GM18520 (cell line): ENCODE results near the gene IQSEC1.

ENCODE experiments used
- ATAC-seq: cut with Tn5 transposase; IDR thresholded peaks from one replicate; pipeline ENCODE4 v1.9.1; 2021; ENCODE audit not compliant: unreplicated experiment

Gene IQSEC1

DNA sequence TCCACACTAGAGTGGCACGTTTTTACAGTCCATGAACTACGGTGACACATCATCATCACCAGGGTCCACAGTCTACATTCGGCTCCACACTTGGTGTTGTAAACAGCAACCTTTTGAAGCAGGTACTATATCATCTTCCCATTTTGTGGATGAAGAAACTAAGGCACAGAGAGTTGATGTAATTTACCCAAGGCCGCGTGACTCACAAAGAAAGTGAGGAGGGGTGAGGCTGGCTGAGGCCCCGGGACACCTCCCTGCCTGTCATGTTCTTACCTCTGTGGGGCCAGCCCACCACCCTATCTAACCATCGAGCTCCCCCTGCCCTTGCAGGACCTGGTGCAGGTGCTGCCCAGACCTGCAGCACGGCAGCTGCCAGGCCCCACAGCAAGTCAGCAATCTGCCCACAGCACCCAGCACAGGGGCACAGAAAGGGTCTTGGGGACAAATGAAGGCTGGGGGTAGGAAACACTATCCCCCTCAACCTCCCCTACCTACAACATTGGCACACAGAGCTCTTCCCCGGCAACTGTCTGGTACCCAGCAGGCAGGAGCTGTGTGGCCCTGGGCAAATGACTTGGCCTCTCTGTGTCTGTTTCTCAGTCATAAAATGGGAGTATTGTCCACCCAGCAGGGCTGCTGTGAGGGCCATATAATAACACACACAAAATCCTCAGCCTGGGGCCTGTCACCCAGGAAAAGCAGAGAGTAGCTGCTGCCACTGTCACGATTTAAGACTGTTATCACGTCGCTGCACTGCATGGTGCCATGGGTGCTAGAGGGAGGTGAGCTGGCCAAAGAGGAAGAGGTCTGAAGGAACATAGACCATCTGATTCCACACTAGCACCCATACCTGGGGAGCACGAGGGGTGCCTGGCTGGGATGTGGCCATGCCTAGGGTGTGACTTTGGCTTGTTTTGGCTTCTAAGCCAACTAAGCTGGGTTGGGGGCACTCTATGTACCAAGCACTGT, 115.1 kb downstream of the IQSEC1 start:
- ATAC-seq = no peak

DNA sequence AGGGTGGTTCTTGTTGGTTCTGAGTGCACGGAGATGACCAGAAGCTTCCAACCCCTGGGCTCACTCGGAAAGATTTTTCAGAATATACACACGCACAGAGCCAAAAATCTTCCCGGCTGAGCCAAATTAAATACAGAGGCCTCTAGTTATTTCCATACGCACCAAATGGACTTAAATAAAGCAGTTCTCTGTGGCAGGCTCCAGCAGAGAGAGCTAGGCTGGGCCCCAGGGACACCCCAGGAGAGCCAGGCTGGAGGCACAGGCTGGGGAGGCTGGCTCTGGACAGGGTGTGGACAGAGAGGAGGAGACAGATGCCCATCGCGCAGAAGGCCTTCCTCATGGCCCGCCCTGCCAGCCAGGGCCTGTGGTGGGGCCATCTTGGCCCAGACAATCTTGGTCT, 115.9 kb downstream of the IQSEC1 start:
- no peak for ATAC-seq

DNA sequence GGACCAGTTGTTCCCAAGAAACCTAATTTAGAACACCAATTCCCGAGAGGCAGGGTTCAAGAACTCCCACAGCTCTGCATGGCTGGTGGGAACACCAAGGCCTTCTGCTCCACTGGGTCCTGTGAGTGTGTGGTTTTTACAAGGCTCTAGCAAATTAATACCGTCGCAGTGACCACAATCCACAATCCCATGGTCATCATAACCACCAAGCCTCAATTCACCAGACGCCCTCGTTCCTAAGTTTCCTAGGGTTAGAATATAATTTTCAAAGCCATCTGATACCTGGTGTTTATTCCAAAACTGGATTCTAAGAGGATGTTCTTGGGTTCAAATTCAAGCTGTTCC, 116.9 kb downstream of the IQSEC1 start:
- ATAC-seq = no peak

DNA sequence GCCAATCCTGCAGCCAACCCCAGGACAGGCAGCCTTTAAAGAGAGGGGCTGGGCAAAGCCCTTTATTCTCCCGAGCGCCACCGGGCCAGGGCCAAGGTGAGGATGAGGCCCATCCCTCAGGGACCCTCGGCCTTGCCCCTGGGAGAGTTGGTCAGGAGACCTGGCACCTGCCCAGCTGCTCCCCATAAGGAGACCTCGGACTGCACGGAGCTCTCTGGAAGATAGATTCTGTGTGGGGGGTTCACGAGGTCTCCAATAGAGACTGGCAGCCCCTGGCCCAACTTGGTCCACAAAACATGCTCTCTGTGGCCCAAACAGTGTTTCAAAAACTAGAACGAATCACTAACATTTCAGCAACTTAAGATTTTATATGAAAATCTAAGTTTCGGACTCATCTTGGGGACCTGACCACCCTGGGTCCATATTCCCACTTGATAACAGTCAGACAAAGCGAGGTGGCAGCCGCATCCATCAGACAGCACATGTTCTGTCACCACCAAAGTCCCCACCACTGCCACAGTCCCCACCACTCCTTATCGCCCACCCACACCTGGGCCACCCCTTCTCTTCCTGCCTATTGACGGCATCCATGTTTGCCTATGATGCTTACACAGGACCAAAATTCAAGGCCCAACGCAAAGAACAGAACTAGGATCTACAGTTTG, 117.4 kb downstream of the IQSEC1 start:
- ATAC-seq = no peak

DNA sequence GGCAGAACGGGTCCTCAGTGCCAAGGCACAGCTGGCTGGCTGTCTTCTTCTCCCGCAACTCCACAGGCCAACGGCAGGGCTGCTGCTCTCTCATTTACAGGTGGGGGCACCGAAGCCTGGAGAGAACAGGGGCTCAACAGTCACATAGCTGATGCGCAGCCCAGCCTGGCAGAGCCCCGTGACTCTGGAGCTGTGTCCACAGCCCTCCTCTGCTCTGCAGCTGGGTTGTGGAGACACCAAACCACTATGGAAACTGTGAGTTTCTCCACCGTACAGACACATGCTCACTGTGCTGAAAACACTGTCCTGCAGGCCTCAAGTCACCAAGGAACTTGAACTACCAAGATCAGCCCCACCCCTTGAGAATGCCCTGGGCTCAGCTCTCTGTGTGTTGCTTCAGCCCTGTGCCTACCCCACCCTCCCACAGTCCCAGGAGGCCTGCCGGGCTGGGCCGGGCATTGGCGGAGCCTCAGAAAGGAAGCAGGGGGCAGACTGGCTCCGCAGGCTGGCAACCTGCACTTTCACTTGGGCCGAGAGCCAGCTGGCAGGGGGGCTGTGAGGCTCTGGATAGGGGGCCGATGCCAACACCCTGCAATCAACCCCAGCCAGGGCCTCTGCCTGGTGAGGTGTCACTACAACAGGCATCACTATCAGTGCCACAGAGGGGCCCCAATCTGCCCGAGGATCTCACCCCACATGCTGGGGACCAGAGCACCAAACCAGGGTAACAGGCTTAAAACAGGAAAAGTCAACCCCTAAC, 118.2 kb downstream of the IQSEC1 start:
- ATAC-seq = no peak

DNA sequence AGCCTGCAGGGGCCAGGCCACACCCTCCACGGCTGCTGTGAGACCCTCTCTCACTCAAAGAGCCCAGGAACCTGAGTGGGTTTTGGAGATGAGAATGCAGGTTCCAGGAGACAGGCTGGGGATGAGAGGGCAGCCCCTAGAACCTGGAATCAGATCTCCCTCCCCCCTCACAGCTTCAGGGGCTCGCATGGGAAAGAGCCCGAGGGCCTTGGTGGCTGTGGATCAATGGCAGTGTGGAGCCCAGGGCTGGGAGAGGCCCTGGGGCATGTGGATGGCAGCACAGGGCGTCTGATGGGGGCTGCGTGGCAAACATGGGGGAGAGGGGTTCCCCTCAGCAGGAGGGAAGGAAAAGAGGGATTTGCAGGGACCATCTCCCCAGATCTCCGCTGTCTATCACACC, 119.0 kb downstream of the IQSEC1 start:
- no peak for ATAC-seq

DNA sequence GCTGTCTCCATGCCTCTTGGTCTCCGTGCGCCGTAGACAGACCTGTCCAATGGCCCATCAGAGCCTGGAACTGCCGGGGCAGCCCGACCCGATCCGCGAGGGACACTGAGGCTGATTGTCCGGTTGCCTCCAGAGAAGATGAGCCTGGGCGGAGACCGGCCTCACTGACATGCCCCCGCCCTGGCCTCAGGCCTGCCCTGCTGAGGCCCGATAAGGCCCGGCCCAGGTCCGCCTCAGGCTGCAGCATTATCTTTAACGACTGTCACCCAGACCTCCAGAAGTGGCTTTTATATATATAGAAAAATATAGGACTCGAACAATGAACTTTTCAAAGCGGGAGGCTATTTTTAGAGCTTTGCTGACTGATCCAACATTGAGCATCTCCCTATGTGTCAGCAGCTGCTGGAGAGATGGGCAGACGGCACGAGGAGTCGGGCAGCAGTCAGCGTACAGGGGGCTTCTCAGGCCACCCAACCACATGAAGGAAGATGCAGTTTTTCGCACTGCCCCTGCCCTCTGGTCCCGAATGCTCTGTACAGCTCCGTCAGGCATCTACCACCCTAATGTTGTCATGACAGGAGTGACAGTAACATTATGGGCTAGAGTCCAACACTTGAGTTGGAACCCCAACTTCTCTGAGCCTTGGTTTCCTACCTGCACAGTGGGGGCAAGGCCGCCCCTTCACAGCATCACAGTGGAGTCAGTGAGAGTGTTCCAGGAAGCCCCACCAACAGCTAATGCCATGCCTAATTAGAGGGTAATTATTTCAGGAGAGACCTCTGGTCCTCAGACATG, 119.8 kb downstream of the IQSEC1 start:
- no peak for ATAC-seq

DNA sequence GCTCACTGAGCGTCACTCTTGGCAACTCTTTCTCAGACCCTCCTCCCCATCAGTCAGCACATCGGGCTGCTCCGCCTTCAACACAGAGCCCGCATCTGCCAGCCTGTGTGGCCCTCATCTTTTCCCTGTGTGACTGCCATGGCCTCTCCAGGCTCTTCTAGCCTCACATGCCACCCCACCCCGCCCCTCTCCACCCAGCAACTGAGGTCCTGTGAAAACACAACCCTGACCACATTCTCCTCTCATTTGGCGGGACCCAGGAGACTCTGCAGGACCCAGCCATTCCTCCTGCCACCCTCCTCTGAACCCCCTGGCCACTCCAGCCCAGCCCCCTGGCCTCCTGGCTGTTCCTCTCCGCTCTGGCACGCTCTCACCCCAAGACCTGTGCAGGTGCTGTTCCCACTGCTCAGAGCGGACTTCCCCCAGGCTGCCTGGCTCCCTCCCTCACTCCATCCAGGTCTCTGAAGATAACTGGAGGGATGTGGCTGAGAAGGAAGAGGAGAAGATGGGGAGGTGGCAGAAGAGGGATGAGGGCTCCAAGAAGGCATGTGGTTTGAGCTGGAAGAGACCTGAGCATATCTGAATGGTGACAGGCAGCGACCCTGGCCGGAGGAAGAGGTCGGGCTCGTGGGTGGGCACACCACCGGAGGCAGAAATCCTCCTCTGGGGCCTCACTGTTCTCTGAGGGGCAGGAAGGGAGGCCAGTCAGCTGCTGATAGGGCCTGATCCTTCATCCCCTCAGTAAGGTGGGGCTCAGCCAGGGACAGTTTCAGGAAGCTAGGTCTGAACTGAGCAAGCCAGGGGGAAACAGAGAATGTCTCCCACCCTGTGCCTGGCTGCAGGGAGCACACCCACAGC, 120.7 kb downstream of the IQSEC1 start:
- no peak for ATAC-seq

DNA sequence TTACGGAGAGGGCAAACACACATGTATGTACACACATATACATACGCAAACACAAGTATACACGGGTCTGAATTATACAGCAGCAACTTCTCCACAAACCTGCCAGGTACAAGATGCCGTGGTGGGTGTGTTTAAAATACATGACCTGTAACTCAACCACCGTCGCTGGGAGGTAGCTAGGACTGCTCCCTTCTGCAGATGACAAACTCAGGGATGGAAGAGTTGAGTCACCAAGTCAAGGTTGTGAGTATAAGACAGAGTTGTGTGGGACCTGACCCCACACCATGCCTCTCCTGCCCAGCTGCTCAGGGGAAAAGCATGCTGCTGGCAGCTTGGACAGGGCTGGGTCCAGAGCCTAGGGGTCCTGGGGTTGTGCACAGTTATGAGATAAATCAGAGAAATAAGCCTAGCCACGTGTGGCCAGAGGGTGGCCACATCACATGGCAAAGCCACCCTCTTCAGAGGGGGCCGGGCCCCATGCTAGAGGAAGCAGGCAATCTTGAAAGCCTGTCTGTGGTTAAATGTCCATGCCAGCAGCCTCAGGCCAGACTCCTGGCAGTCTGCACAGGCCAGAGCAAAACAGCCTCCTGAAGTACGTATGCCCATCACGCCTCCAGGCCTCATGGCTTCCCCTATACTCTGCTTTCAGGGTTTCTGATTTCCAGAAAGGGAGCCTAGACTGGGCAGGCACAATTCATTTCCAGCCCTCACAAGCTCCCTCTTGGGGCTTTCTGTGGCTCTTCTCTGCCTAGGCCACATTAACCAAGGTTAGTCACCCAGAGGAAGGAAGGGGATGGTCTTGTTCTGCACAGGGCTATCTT, 124.1 kb downstream of the IQSEC1 start:
- no peak for ATAC-seq

DNA sequence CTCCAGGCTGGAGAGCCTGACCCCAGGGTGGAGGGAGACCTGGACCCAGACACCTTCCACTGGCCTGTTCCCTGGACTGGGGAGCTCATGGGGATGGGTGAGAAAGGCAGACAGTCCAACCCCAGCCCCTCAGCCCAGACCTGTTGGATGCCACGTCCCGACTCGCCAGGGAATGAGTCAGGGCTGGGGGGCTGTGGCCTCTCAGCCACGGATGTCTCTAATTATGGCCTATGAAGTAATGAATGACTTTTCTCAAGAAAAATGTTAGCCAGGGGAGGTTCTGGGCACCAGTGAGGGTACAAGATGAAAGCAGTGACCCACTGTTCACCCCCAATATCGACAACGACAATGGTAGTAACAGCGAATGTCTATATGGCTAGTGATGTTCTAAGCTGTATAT, 124.9 kb downstream of the IQSEC1 start:
- ATAC-seq = no peak

DNA sequence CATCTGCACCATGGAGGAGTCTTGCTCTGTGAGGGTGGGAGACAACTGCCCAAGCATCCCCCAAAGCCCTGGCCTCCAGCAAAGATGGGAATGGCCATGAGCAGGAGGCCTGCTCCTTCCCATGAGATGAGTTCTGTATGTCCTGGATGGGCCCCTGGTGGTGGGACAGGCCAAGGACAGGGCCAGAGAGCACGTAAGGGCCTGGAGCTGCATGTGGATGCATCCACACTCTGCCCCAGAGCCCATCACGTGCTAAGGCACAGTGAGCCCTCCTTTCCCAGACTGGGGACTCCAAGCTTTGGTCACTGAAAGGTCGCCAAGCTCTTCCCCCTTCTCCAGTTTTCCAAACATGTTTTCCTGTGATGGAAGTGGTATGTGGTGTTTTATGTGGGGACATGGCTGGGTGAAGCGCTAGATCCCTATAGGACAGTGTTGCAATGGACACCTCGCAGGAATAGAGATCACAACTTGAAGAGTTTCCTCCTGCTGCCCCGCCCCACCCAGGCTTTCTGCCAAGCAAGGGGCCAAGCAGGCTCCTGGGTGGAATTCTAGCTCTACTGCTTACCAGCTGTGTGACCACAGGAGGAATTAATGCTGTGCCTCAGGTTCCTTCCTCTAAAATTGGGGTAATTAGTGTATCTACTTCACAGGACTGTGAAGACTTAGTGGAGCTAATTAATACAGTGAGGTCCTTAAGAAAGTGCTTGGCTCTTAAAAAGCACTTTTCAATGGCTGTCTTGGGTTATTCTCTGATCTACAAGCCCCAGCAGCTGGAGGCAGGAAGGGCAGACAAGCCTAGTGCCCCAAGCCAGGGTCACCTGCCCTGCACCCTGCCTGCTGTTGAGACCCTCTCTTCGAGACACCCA, 125.5 kb downstream of the IQSEC1 start:
- ATAC-seq = no peak

DNA sequence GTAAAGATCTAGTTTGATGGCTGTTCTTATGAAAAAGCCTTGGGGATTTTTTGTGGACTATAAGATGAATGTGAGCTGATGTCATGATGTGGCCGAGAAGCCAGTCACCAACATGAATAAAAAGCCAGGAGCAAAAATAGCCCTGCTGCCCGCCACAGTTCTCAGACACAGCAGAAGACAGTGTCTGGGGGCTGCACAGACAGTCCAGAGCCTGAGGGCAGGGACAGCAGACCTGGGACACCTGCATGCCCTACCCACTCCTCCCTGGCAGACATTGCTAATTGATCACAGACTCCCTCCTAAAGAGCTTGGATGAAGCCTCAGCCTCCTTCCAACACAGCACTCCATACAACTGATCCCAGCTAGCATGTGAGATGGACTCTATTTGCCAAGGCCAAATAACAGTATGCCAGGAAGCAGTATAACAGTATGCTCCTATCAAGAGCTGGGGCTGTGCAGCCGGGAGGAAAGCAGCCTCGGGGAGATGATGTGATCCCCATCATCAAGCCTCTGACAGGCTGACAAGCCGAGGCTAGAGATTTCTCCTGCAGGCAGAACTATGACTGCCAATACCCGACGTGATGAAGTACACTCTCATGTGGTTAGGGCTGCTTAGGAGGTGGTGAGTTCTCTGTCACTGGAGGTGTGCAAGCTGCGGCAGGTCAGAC, 126.4 kb downstream of the IQSEC1 start:
- no peak for ATAC-seq

DNA sequence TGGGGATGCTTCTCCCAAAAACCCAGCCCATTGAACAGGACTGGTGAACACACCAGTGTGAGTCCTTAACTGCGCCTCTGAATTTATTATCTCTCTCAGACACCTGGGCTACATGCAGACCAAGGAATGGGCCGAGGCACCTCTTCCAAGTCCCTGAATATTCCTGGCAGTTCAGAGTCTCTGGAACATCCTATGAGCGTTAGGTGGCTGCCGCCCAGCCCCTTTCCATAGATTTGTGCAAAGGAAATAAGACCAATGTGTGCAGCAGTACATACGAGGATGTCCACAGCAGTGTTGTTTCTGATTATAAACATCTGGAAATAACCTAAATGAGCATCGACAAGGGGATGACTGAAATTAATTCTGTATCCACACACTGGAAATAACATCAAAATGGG, 127.0 kb downstream of the IQSEC1 start:
- ATAC-seq = no peak

DNA sequence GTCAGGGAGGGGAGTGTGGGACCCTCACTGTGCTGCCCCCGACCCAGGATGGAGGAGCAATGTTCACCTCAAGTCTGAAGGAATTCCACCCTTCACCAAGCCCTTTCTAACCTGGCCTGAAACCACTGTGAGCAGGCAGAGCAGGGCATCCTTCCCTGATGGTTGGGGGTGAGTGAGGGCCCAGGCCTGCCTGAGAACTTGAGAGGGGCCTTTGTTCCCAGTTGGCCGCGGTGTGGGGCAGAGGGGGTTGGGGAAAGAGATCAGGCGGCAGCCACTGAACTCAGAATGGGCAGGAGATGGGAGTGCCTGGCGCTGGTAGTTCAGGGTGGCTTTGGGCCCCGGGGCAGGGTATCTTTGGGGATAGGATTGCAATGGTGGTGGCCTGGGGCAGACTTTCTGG, 128.4 kb downstream of the IQSEC1 start:
- ATAC-seq = no peak

DNA sequence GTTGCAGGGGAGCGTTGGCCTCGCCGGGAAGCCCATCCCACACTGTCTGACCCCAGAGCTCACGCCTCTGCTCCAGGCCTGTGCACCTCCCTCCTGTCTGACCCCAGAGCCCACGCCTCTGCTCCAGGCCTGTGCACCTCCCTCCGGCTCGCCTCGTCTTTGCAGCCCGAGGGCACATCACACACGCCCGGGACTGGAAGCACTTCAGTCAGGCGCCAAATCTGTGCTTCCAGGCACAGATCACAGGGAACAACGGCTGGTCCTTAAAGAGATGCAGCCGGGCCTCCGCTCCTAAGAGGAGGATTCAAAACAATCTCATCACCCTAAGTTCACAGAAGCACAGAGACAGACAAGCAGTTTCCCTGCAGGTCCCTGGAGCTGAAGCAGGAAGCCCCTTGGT, 128.8 kb downstream of the IQSEC1 start:
- no peak for ATAC-seq

DNA sequence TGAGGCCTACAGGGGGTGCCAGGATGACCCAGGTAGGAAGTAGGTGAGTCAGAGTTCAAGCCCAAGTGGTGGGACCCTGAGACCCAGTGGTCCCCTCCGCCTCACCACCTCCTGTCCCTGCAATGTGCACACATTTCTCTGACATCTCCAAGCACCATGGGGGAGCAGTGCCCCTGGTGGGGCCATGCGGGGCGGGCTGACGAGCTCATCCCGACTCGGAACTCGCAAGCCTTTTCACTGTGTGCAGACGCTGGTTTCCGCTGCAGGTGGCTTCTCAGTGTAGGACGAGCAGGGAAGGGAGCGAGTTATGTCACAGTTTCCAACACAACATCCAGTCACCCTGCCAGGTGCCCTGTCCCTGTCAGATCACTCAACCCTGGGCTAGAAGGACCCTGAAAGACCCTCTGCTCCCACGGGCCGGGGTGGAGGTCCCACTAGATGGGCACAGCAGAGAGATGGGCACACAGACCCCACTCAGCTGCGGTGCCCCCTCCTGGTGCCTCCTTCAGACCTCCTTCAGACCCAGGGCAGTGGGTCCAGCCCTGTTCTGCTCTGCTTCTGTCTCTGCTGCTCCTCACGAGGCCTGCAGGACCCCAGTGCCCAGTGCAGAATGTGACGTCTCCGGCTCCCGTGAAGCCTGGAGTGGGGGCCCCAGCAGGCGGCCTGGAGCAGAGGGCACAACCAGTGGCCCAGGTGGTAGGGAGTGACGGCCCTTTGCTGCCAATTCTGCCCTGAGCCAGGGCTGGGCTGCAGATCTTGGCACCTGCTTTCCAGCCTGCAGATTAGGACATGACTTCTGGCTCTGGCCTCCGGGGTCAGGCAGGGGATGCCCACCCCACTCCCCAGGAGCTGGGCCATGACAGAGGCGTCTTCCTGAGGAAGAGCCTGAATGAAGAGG, 129.9 kb downstream of the IQSEC1 start:
- ATAC-seq = no peak
